Endothelial cell of umbilical vein (primary cell): ENCODE measurements around the gene ERBB4. TPM values are rescaled to one million over a fixed set of nuclear protein-coding genes. Genes with fewer than 3 reads are reported as not detected.

ENCODE experiments used
- BruUV-seq: library from RNA; stranded (reverse); fragments of 400-500 nt; replicated peaks from 2 replicates; lab custom pipeline; 2021; lab: Mats Ljungman, UMichigan
- CTCF ChIA-PET: fragments of 300-600, 350-600 bp; sonication (Branson Sonifier 250); formaldehyde crosslinking; loops from one replicate; lab custom pipeline; 2021; ENCODE audit warnings: antibody characterized with exemption, inconsistent platforms; lab: Charles Lee
- POLR2A ChIA-PET: fragments of 300-600, 350-600 bp; sonication (Branson Sonifier 250); formaldehyde crosslinking; loops from one replicate; lab custom pipeline; 2021; ENCODE audit warnings: antibody characterized with exemption, inconsistent platforms; lab: Charles Lee
- DNase-seq: peaks from one replicate; pipeline ENCODE4 v3.0.0-alpha.2; 2011; ENCODE audit warnings: low read depth, low spot score
- FAIRE-seq: peaks from 2 replicates; lab custom pipeline; 2011; peaks lifted over from hg19 to GRCh38; lab: Jason Lieb, UNC
- H2AFZ ChIP-seq: 2 replicates; pipeline ENCODE4 v1.6.0; 2012; ENCODE audit warnings: low read depth, low read length, control low read depth, inconsistent platforms
- H3K27ac ChIP-seq: 2 replicates; pipeline ENCODE4 v1.5.1; 2011; ENCODE audit warnings: low read depth, mild to moderate bottlenecking, control low read depth, low read length, moderate library complexity; ENCODE audit not compliant: insufficient read depth
- H3K27me3 ChIP-seq, 2 experiments: 2 replicates each; pipeline versions ENCODE4 v1.6.0 to v1.6.1; 2011; ENCODE audit warnings: low read length in 2 of 2, mixed read lengths in 1 of 2; ENCODE audit not compliant: control insufficient read depth in 2 of 2, insufficient read depth in 2 of 2
- H3K36me3 ChIP-seq, 2 experiments: 2 replicates in 1 of 2; 3 replicates in 1 of 2; pipeline ENCODE4 v1.5.1; 2011; ENCODE audit warnings: low read length in 2 of 2, mild to moderate bottlenecking in 1 of 2, moderate library complexity in 1 of 2; ENCODE audit not compliant: control insufficient read depth in 2 of 2, insufficient read depth in 2 of 2; ENCODE audit errors: extremely low read depth in 1 of 2
- H3K4me1 ChIP-seq: 3 replicates; pipeline ENCODE4 v1.5.1; 2011; ENCODE audit warnings: mild to moderate bottlenecking, low read length; ENCODE audit not compliant: control insufficient read depth, insufficient read depth; ENCODE audit errors: extremely low read depth
- H3K4me2 ChIP-seq: 2 replicates; pipeline ENCODE4 v1.6.1; 2011; ENCODE audit warnings: low read length, control low read depth, mixed read lengths; ENCODE audit not compliant: insufficient read depth
- H3K4me3 ChIP-seq, 3 experiments: fragments of 200-600 bp in 1 of 3; sonication (generic), shearing (Covaris generic) in 1 of 3; replicated peaks in 1 of 3; 2 replicates each; pipeline ENCODE4 v1.5.1; 2011 to 2016; ENCODE audit warnings: control low read depth in 3 of 3, low read length in 3 of 3, mild to moderate bottlenecking in 2 of 3, inconsistent platforms in 1 of 3, low read depth in 1 of 3, moderate library complexity in 1 of 3; ENCODE audit not compliant: insufficient read depth in 1 of 3
- H3K79me2 ChIP-seq: 2 replicates; pipeline ENCODE4 v1.6.0; 2012; ENCODE audit warnings: low read length, inconsistent platforms; ENCODE audit not compliant: control insufficient read depth, insufficient read depth
- H3K9ac ChIP-seq: replicated peaks from 2 replicates; pipeline ENCODE3; 2011; ENCODE audit warnings: low read length, control low read depth; ENCODE audit not compliant: insufficient read depth; ENCODE audit errors: extremely low read depth
- H3K9me1 ChIP-seq: replicated peaks from 3 replicates; pipeline ENCODE4 v1.6.0; 2011; ENCODE audit warnings: mild to moderate bottlenecking, low read length; ENCODE audit not compliant: control insufficient read depth, insufficient read depth; ENCODE audit errors: extremely low read depth
- H3K9me3 ChIP-seq: replicated peaks from 2 replicates; pipeline ENCODE4 v1.5.1; 2012; ENCODE audit warnings: low read length, inconsistent platforms; ENCODE audit not compliant: control insufficient read depth, insufficient read depth
- H4K20me1 ChIP-seq: replicated peaks from 2 replicates; pipeline ENCODE3; 2011; ENCODE audit warnings: mild to moderate bottlenecking, low read length; ENCODE audit not compliant: control insufficient read depth, insufficient read depth; ENCODE audit errors: extremely low read depth
- CTCF ChIP-seq, 2 donors: IDR thresholded peaks; 1 replicate in 1 of 2; 2 replicates in 1 of 2; pipeline ENCODE4 v1.5.1; 2011; ENCODE audit warnings: low read length in 2 of 2, mild to moderate bottlenecking in 2 of 2, moderate library complexity in 2 of 2, control low read depth in 1 of 2, inconsistent platforms in 1 of 2, low read depth in 1 of 2; ENCODE audit not compliant: insufficient read depth in 1 of 2; ENCODE audit errors: extremely low read depth in 1 of 2
- EZH2 ChIP-seq: IDR thresholded peaks from 2 replicates; pipeline ENCODE4 v1.6.1; 2012; ENCODE audit warnings: borderline replicate concordance, low read depth, mild to moderate bottlenecking, moderate library complexity, low read length, inconsistent platforms; ENCODE audit not compliant: severe bottlenecking
- FOS ChIP-seq: IDR thresholded peaks from 2 replicates; pipeline ENCODE4 v1.6.1; 2011; ENCODE audit warnings: mild to moderate bottlenecking, low read length, moderate library complexity, borderline replicate concordance; ENCODE audit not compliant: insufficient read depth
- GATA2 ChIP-seq: IDR thresholded peaks from 2 replicates; pipeline ENCODE4 v1.7.0; 2011; ENCODE audit warnings: low read depth, mild to moderate bottlenecking, moderate library complexity, mixed read lengths, low read length; ENCODE audit not compliant: insufficient read length, insufficient read depth
- JUN ChIP-seq: IDR thresholded peaks from 2 replicates; pipeline ENCODE4 v1.6.1; 2011; ENCODE audit warnings: borderline replicate concordance, low read depth; ENCODE audit not compliant: insufficient read length, insufficient read depth
- MYC ChIP-seq: IDR thresholded peaks from one replicate; pipeline ENCODE4 v1.6.1; 2011; ENCODE audit warnings: mild to moderate bottlenecking, low read depth, low read length
- POLR2A ChIP-seq: IDR thresholded peaks from 2 replicates; pipeline ENCODE4 v1.6.1; 2012; ENCODE audit warnings: low read depth, mild to moderate bottlenecking, control low read depth, low read length
- POLR2AphosphoS5 ChIP-seq: IDR thresholded peaks from 2 replicates; pipeline ENCODE4 v1.6.1; 2012; ENCODE audit warnings: low read depth, mild to moderate bottlenecking, control low read depth, low read length, moderate library complexity; ENCODE audit not compliant: insufficient read depth
- dilution Hi-C: fragments of 300-500 bp; cut with MboI; formaldehyde crosslinking; loops from one replicate; pipeline ENCODE4 v1.15.0; 2019; ENCODE audit warnings: low sequenced_read_pairs; ENCODE audit not compliant: extremely low pct_ligation_motif_present
- intact Hi-C: fragments of 100-400 bp; cut with micrococcal nuclease; formaldehyde crosslinking; loops from one replicate; pipeline ENCODE4 v1.10.0; 2022
- polyA plus RNA-seq, 4 experiments: library from polyadenylated mRNA; depleted of rRNA in 3 of 4; stranded (reverse) in 3 of 4; unstranded in 1 of 4; fragments of >200 nt; gene quantifications; 2 replicates each; pipeline versions ENCODE4 v1.2.1 to v1.2.3, GENCODE V29; 2011 to 2012; ENCODE audit warnings: missing spikeins in 1 of 4
- total RNA-seq: library from RNA; stranded (reverse); gene quantifications from 2 replicates; pipeline ENCODE4 v1.2.3, GENCODE V29; 2021
- TF ChIP-seq, protein P1 (sequence below): IDR thresholded peaks from 2 replicates; pipeline ENCODE4 v1.6.1; 2011; ENCODE audit not compliant: insufficient read depth, insufficient read length

Gene ERBB4
- total and polyA plus RNA-seq, 2 donors (not counting 3 experiments of a cell fraction or from before 2014, with no cell fraction given) = 0.01 to 0.27 TPM

DNA sequence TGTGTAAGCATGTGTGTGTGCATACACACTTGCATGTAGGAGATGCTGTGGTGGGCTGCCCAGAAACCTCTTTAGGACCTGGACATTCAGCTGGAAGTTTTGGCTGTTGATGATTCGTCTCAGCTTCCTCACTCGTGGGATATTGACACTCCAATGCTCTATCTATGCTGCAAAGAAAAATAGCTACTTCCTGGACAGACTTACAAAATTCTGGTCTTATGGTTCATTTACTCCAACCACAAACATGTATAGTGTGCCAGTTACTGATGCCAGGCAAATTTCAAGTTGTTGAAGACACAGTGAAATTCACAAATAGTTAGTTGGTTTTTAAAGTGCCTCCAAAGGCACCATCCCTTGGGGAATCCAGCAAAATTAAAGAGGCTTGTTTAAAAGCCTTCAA is 1099.6 kb downstream of the ERBB4 start:
- Histone ChIP-seq H3K27me3 (no peaks in the 10 kb centered on the region), H4K20me1 (no peaks in the 10 kb centered on the region), H3K9me3 (no peaks in the 10 kb centered on the region), H3K9me1 (no peaks in the 10 kb centered on the region), H3K4me1 (peaks cover 2% of the 10 kb centered on the region), H3K36me3 (no peaks in the 10 kb centered on the region), H3K79me2 (no peaks in the 10 kb centered on the region), H2AFZ (no peak overlapping the region), H3K4me3 (no peak overlapping the region), H3K9ac (no peak overlapping the region), H3K4me2 (no peak overlapping the region), H3K27ac (no peak overlapping the region)
- no peak for FAIRE-seq
- ChIA-PET CTCF (interaction anchor here (1.4 kb wide), 1 partner anchor 16 kb away, joined by 5 read pairs; no protein-coding TSS in a partner anchor), POLR2A (no interaction called here)
- intact Hi-C loops (no loop called here), dilution Hi-C loops (no loop called here)
- no TSS peak for BruUV-seq
- no peak for DNase-seq
- TF ChIP-seq GATA2 = no peak
- TF ChIP-seq POLR2AphosphoS5 = no peak
- no peak for TF ChIP-seq POLR2A
- TF ChIP-seq FOS = no peak
- TF ChIP-seq MYC = no peak
- TF ChIP-seq, protein P1, sequence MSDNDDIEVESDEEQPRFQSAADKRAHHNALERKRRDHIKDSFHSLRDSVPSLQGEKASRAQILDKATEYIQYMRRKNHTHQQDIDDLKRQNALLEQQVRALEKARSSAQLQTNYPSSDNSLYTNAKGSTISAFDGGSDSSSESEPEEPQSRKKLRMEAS = no peak
- no peak for TF ChIP-seq CTCF (IDR thresholded peaks at IDR 0.05; ENCODE audit: extremely low read depth in 1 of 2, insufficient read depth in 1 of 2, low read depth in 1 of 2, low read length in 2 of 2)
- TF ChIP-seq JUN = no peak
- TF ChIP-seq EZH2 = no peak
